Mesothelial cell of epicardium (in vitro differentiated cells): ENCODE data around the gene PEX11B. TPM values are rescaled to one million over a fixed set of nuclear protein-coding genes. Genes with fewer than 3 reads are reported as not detected.
A peak's percentile ranks its signal among the peaks of the same experiment; 100 is the strongest.

Experiments used
- DNase-seq, 2 experiments: peaks; one replicate each; pipeline ENCODE4 v3.0.0; 2021; ENCODE audit warnings: low spot score in 2 of 2; ENCODE audit not compliant: unreplicated experiment in 2 of 2
- H3K27ac Mint-ChIP-seq: 2 replicates; pipeline ENCODE4 v1.8.0; 2021; ENCODE audit warnings: mixed read lengths
- H3K27me3 Mint-ChIP-seq: 2 replicates; pipeline ENCODE4 v1.8.0; 2021; ENCODE audit warnings: low read depth, mixed read lengths
- H3K36me3 Mint-ChIP-seq: 2 replicates; pipeline ENCODE4 v1.8.0; 2021; ENCODE audit warnings: mixed read lengths
- H3K4me1 Mint-ChIP-seq: 2 replicates; pipeline ENCODE4 v1.8.0; 2021; ENCODE audit warnings: mixed read lengths
- H3K4me3 Mint-ChIP-seq: 2 replicates; pipeline ENCODE4 v1.8.0; 2021; ENCODE audit warnings: mild to moderate bottlenecking, moderate library complexity, mixed read lengths
- H3K9me3 Mint-ChIP-seq: 2 replicates; pipeline ENCODE4 v1.8.0; 2021; ENCODE audit warnings: mixed read lengths
- total RNA-seq: library from RNA; stranded (reverse); gene quantifications from 3 replicates; pipeline ENCODE4 v1.2.1, GENCODE V29; 2021
- TF ChIP-seq, protein P1 (sequence below): fragments of 200-600 bp; sonication (generic); IDR thresholded peaks from one replicate; pipeline ENCODE4 v1.5.0; 2021; ENCODE audit warnings: antibody characterized with exemption; ENCODE audit not compliant: unreplicated experiment

PEX11B gene
- total RNA-seq, 1 donor from 2014 or later, result 26.8 TPM

DNA sequence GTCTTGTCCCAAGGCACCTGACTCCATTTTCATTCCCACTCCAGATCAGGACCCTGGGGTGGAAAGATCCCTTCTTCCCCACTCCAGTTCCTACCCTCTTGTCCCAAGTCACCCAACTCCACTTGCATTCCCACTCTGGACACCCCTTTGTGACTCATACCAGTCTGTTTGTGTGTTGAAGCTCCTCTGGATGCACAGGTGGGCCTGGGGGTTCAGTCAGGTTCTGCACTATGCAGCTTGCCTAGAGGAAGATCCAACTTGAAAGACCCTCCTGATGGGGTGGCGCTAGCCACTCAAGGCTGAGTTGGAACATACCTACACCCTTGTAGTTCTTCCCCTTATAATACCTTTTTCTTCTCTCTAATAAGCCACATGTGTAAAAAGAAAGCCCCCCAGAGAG is 23.0 kb downstream of the PEX11B start:
- H3K4me1 Mint-ChIP-seq, result peaks cover 23% of the 10 kb centered on the region
- H3K27ac Mint-ChIP-seq, result no peak overlapping the region

DNA sequence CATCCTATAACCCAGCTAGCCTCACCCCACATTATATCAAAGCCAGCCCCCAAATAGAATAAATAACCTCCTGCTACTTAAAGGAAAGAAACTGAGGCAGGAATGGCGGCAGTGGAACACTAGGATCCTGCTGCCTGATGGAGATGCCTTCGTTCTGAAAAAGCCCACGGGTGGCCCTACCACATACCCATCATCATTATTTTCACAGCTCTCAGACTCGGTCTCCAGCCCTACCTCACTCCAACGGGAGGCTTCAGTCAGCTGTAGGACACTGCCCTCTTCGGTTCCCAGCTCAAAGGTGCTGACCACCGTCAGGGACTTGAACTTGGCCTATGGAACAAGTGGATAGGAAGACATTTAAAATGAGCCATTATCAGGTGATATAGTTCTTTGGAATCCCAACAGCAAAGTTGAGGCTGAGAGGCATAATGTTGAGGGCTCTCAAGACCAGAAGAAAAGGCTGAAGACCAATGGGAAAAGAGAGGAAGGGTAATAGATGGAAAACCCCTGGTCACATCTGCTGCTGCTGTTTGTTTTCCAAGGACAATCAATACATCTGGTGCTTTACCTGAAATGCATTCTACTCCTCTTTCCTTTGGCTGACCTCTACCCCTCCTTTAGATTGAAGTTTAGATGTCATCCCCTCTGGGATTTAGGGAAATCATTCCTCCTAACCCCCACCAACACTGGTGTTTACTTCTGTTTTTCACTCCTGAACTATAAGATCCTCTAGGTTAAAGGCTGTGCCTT is 25.0 kb downstream of the PEX11B start:
- H3K27me3 Mint-ChIP-seq, result peaks cover 4% of the 10 kb centered on the region
- DNase-seq, result no peak

More for the DNA sequence above, 23.0 kb downstream of the PEX11B start:
- TF ChIP-seq, protein P1, sequence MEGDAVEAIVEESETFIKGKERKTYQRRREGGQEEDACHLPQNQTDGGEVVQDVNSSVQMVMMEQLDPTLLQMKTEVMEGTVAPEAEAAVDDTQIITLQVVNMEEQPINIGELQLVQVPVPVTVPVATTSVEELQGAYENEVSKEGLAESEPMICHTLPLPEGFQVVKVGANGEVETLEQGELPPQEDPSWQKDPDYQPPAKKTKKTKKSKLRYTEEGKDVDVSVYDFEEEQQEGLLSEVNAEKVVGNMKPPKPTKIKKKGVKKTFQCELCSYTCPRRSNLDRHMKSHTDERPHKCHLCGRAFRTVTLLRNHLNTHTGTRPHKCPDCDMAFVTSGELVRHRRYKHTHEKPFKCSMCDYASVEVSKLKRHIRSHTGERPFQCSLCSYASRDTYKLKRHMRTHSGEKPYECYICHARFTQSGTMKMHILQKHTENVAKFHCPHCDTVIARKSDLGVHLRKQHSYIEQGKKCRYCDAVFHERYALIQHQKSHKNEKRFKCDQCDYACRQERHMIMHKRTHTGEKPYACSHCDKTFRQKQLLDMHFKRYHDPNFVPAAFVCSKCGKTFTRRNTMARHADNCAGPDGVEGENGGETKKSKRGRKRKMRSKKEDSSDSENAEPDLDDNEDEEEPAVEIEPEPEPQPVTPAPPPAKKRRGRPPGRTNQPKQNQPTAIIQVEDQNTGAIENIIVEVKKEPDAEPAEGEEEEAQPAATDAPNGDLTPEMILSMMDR, result no peak
- DNase-seq, result no peak
- no peaks in the 10 kb centered on the region for H3K36me3 Mint-ChIP-seq
- peaks cover 4% of the 10 kb centered on the region for H3K27me3 Mint-ChIP-seq
- no peak overlapping the region for H3K4me3 Mint-ChIP-seq
- H3K9me3 Mint-ChIP-seq, result no peaks in the 10 kb centered on the region

DNA sequence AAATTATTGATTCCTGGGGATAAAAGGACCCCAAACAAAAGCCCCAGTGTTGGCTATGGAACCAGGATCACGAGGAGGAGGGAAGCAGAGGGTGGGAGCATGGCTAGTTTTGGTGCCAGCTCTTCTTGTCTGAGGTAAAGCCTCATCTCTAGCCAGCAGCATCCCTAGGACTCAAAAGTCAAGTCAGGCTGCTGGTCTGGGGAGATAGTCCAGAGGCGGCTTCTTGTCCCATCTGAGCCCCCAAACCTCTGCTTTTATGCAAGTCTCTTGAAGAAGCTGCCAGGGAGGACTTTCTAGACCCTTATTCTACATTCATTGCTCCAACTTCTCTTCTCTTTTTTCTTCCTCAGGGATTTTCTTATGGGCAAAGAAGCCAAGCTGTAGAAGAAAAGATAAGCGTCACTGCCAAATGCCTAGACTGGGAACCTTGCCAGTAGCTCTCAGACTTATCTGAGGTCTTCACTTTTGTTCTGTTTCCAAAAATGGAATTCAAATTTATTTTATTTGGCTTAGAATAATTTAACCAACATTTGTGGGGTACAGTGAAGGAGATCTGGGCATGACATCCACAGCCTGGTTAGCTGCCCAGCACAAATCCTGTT is 25.9 kb downstream of the PEX11B start:
- peaks cover 4% of the 10 kb centered on the region for H3K27me3 Mint-ChIP-seq
- H3K4me1 Mint-ChIP-seq, result peaks cover 23% of the 10 kb centered on the region
- H3K36me3 Mint-ChIP-seq, result no peaks in the 10 kb centered on the region
- peak overlapping the region; percentile 96 for H3K27ac Mint-ChIP-seq
- peak overlapping the region; percentile 27 for H3K4me3 Mint-ChIP-seq
- no peak for DNase-seq
- TF ChIP-seq, protein P1, result no peak
- no peaks in the 10 kb centered on the region for H3K9me3 Mint-ChIP-seq

More for the DNA sequence above, 25.0 kb downstream of the PEX11B start:
- H3K4me1 Mint-ChIP-seq, result peaks cover 23% of the 10 kb centered on the region
- H3K4me3 Mint-ChIP-seq, result no peak overlapping the region
- no peak overlapping the region for H3K27ac Mint-ChIP-seq
- no peaks in the 10 kb centered on the region for H3K36me3 Mint-ChIP-seq
- no peaks in the 10 kb centered on the region for H3K9me3 Mint-ChIP-seq
- TF ChIP-seq, protein P1, result no peak

DNA sequence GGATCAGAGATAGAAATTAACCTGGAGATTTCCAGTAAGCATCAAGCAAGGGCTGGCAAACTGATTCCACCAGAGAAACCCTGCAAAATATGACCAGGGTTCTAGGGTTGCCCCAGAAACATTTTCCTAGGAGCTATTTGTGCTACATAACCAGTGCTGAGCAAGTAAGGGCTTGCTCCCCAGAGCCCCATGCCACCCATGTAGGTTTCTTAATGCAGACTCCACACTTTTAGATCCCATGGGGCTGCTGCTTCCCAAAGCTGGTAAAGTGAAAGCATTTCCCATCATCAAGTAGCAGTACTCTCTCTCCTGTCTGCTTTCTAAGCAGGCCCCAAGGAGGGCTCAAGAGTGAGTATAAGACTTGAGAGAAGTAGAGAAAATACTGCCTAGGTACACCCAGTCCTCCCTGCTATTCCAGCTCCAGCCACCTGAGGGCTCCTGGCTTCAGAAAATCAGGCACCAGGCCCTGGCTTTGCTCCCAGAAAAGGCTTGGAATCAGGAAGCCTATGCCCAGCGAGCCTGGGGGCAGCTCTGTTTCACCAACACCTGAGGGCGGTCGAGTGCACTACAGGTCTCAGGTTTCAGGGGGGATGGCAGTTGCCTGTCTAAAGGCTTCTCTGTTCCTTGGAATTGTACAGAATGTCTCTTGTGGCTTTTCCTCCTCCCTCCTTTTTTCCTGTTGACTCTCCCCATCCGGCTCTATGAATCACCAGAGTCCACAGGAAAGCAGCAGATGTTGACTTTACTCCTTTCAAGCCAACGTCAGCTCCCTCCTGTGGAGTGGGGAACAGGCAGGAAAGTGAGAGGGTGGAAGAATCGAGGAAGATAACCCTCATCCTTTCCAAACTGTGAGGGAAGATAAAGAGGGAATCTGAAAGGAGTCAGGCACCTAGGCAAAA is 26.7 kb downstream of the PEX11B start:
- peak; percentile 84 to 94 for DNase-seq
- Mint-ChIP-seq H3K27me3 (peaks cover 4% of the 10 kb centered on the region), H3K4me3 (peak overlapping the region; percentile 27), H3K27ac (peak overlapping the region; percentile 96), H3K9me3 (no peaks in the 10 kb centered on the region), H3K4me1 (peaks cover 23% of the 10 kb centered on the region), H3K36me3 (no peaks in the 10 kb centered on the region)
- TF ChIP-seq, protein P1, result peak; percentile 73

DNA sequence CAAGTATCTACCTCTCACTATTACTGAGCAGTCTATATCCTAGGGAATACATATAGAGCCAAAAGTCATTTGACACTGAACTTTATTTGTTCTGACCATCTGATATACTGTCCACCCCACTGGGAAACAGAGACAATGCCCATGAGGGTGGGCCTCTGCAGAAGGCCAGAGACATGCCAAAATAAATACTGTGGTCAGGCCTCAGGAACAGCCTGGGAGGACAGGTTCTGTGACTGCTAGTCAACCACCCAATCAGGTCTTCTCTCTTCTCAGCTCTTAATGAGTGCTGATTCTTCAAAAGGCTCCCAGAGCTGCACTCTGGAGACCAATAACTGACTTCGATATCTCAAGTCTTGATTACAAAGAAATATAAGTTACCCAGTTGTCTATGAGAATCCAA is 27.4 kb downstream of the PEX11B start:
- TF ChIP-seq, protein P1, result no peak
- no peaks in the 10 kb centered on the region for H3K9me3 Mint-ChIP-seq
- DNase-seq, result no peak
- peak overlapping the region; percentile 82 for H3K27ac Mint-ChIP-seq
- no peaks in the 10 kb centered on the region for H3K36me3 Mint-ChIP-seq
- H3K4me3 Mint-ChIP-seq, result no peak overlapping the region
- H3K27me3 Mint-ChIP-seq, result peaks cover 4% of the 10 kb centered on the region
- H3K4me1 Mint-ChIP-seq, result peaks cover 23% of the 10 kb centered on the region
